OCI-LY3 (cell line): ENCODE data around the gene PCSK2.

Experiments used
- H2AFZ ChIP-seq: fragments of 200-600, 300-600 bp; shearing (Covaris generic); 2 replicates; pipeline ENCODE4 v1.6.0; 2014; ENCODE audit warnings: antibody characterized with exemption, low read depth, low read length
- H3K27ac ChIP-seq: fragments of 200-600, 300-600 bp; sonication (generic); 2 replicates; pipeline ENCODE4 v1.5.1; 2014; ENCODE audit warnings: mild to moderate bottlenecking, low read length, moderate library complexity, mixed read lengths
- H3K27me3 ChIP-seq: fragments of 200-600, 300-600 bp; sonication (generic); 2 replicates; pipeline ENCODE4 v1.6.1; 2014; ENCODE audit warnings: low read depth, low read length, mixed read lengths
- H3K36me3 ChIP-seq: fragments of 200-600, 300-600 bp; sonication (generic); replicated peaks from 2 replicates; pipeline ENCODE3; 2014; ENCODE audit warnings: low read depth, low read length, mixed read lengths
- H3K4me1 ChIP-seq: fragments of 300-600, 200-600 bp; sonication (generic); 2 replicates; pipeline ENCODE4 v1.6.1; 2014; ENCODE audit warnings: low read length, mixed read lengths
- H3K4me2 ChIP-seq: fragments of 200-600, 300-600 bp; sonication (generic); 2 replicates; pipeline ENCODE4 v1.6.1; 2014; ENCODE audit warnings: low read length, mixed read lengths
- H3K4me3 ChIP-seq: fragments of 300-600, 200-600 bp; sonication (generic); 2 replicates; pipeline ENCODE4 v1.5.1; 2014; ENCODE audit warnings: antibody characterized with exemption, mild to moderate bottlenecking, low read length, moderate library complexity
- H3K79me2 ChIP-seq: fragments of 300-600, 200-600 bp; shearing (Covaris generic); 2 replicates; pipeline ENCODE4 v1.6.1; 2014; ENCODE audit warnings: mild to moderate bottlenecking, low read length, mixed read lengths
- H3K9ac ChIP-seq: fragments of 300-600, 200-600 bp; shearing (Covaris generic); 2 replicates; pipeline ENCODE4 v1.6.0; 2014; ENCODE audit warnings: mild to moderate bottlenecking, low read length, moderate library complexity
- H3K9me3 ChIP-seq: fragments of 200-600, 300-600 bp; shearing (Covaris generic); 2 replicates; pipeline ENCODE4 v1.6.1; 2014; ENCODE audit warnings: low read length, mixed read lengths; ENCODE audit not compliant: insufficient read depth
- H4K20me1 ChIP-seq: fragments of 200-600, 300-600 bp; sonication (generic); 2 replicates; pipeline ENCODE4 v1.6.1; 2016; ENCODE audit warnings: low read length, mixed read lengths; ENCODE audit not compliant: insufficient read depth
- CTCF ChIP-seq: fragments of 200-600, 300-600 bp; sonication (generic); IDR thresholded peaks from 2 replicates; pipeline ENCODE4 v1.5.1; 2014; ENCODE audit warnings: antibody characterized with exemption, low read length, low read depth
- EZH2phosphoT487 ChIP-seq: fragments of 200-600 bp; shearing (Covaris generic); IDR thresholded peaks from 2 replicates; pipeline ENCODE4 v1.6.1; 2018; ENCODE audit warnings: antibody characterized with exemption, mixed run types, low read depth

The PCSK2 gene

DNA sequence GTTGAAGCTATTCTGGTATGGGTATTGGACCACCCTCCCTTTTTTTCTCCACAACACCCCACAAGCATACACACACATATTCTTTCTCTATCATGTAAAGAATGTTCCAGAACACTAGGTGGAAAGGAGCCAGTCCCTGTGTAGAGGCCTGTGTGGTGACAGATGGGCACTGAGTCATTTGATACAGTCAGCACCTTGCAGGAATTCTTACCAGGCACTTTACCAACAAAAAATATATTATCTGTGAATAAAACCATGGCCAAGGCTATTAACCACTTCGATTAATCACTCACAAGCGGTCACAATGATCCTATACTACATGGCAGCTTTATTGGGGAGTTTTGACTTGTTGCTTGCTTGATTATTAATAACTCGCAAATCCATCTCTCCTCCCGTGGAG lies 154.9 kb downstream of the PCSK2 start:
- TF ChIP-seq EZH2phosphoT487 (no peak), CTCF (no peak)
- no peaks in the 10 kb centered on the region for H4K20me1 ChIP-seq
- no peaks in the 10 kb centered on the region for H3K79me2 ChIP-seq
- no peak overlapping the region for H2AFZ ChIP-seq
- H3K36me3 ChIP-seq = no peaks in the 10 kb centered on the region
- H3K4me2 ChIP-seq = no peak overlapping the region
- H3K9me3 ChIP-seq = no peaks in the 10 kb centered on the region
- H3K9ac ChIP-seq = no peak overlapping the region
- no peak overlapping the region for H3K27ac ChIP-seq
- H3K4me3 ChIP-seq = no peak overlapping the region
- H3K27me3 ChIP-seq = peaks cover 12% of the 10 kb centered on the region; the same call in 1 of the 2 replicates
- H3K4me1 ChIP-seq = no peaks in the 10 kb centered on the region

- no peaks in the 10 kb centered on the region for H3K79me2 ChIP-seq
- no peaks in the 10 kb centered on the region for H3K9me3 ChIP-seq
- no peaks in the 10 kb centered on the region for H3K36me3 ChIP-seq
- H3K27ac ChIP-seq = no peak overlapping the region
- TF ChIP-seq CTCF = no peak
- no peak for TF ChIP-seq EZH2phosphoT487
- no peak overlapping the region for H3K4me2 ChIP-seq
- H2AFZ ChIP-seq = no peak overlapping the region
- H4K20me1 ChIP-seq = no peaks in the 10 kb centered on the region
- H3K4me3 ChIP-seq = no peak overlapping the region
- peaks cover 4% of the 10 kb centered on the region for H3K4me1 ChIP-seq
- H3K9ac ChIP-seq = no peak overlapping the region
- H3K27me3 ChIP-seq = peaks cover 10% of the 10 kb centered on the region; the same call in 1 of the 2 replicates
Measured at GRCh38 chr20:17385798-17386197, 159.0 kb downstream of the PCSK2 start.

GRCh38 chr20:17390655-17391054 lies 163.8 kb downstream of the PCSK2 start:
- Histone ChIP-seq H4K20me1 (no peaks in the 10 kb centered on the region), H3K79me2 (no peaks in the 10 kb centered on the region), H3K4me2 (peak overlapping the region; percentile 60), H3K9me3 (no peaks in the 10 kb centered on the region), H3K27ac (peak overlapping the region; percentile 57; the same call in 1 of the 2 replicates), H3K4me3 (0 out of 2 replicates have a peak overlapping the region, but pooled peaks have one; percentile 2), H3K4me1 (peaks cover 29% of the 10 kb centered on the region), H3K9ac (no peak overlapping the region), H3K36me3 (peaks cover 3% of the 10 kb centered on the region), H2AFZ (peak overlapping the region; percentile 92; the same call in 1 of the 2 replicates), H3K27me3 (no peaks in the 10 kb centered on the region)
- TF ChIP-seq CTCF = no peak
- TF ChIP-seq EZH2phosphoT487 = no peak

- Histone ChIP-seq H4K20me1 (no peaks in the 10 kb centered on the region), H3K27me3 (no peaks in the 10 kb centered on the region), H3K79me2 (no peaks in the 10 kb centered on the region), H3K36me3 (peaks cover 3% of the 10 kb centered on the region), H3K27ac (peak overlapping the region; percentile 57), H3K4me3 (peak overlapping the region; percentile 17; the same call in 1 of the 2 replicates), H2AFZ (peak overlapping the region; percentile 92), H3K9ac (no peak overlapping the region; the same call in 1 of the 2 replicates), H3K9me3 (no peaks in the 10 kb centered on the region), H3K4me1 (peaks cover 35% of the 10 kb centered on the region), H3K4me2 (peak overlapping the region; percentile 60)
- no peak for TF ChIP-seq CTCF
- no peak for TF ChIP-seq EZH2phosphoT487
Measured at GRCh38 chr20:17391127-17391771, 164.4 kb downstream of the PCSK2 start.
